CD4-positive, alpha-beta T cell treated with Interleukin-17A for 4 hours (primary cell): Measurements from ENCODE around the gene HSPA9.

ENCODE experiments used
- DNase-seq: peaks from one replicate; pipeline ENCODE4 v3.0.0-alpha.2; 2020; ENCODE audit warnings: mixed read lengths

HSPA9 gene

DNA sequence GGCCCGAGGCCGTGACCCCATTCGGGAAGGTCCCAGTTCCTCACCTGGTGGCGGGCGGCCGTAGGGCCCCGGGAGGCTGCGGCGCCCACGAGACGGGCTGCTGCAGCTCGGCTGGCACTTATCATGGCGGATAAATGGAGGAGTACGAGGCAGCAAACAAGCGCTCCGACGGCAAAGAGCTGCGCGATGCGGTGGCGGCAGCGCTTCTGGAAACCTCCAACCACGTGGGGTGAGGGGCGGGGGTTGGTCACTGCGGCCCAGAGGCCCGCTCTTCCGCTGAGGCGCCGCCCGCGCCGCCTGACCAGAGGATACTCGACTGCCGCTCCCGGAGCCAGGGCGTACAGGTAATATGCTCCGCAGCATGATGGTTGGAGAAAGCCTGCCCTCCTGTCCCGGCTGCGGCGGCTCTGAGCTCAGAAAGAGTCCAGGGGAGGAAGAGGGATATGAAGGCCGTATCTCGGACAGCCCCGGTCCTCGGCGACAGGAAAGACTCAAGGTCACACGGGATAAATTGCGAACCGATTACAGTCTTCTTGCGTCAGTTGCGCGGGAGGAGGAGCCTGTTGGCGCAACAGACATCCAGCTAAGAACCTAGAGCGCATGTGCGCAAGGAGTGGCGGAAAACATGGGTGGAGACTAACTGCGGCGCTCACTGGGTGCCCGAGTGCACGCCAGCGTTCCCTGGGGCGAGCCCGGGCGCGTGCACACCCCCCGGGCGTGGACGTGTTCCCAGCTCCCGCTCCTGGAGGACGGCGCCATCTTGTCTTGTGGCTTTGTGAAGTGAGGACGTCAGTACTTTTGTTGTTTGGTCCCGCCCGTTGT is at the start of gene HSPA9:
TSS of gene HSPA9 (minus strand) at position 208 of the 822 bp plus-strand sequence. CDS start at position 125, 83 bp downstream.
- DNase-seq: peak; percentile 97

DNA sequence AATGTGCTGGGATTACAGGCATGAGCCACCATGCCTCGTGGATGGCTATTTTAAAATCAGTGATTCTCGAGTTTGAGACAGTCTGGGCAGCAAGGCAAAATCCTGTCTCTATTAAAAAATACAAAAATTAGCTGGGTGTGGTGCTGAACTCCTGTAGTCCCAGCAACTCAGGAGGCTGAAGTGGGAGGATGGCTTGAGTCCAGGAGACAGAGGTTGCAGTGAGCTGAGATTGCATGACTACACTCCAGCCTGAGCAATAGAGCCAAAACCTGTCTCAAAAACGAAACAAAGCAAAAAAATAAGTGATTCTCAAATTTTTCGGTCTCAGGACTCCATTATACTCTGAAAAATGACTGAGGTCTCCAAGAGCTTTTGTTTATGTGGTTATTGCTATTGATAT is 47.9 kb upstream of the HSPA9 start:
- no peak for DNase-seq

DNA sequence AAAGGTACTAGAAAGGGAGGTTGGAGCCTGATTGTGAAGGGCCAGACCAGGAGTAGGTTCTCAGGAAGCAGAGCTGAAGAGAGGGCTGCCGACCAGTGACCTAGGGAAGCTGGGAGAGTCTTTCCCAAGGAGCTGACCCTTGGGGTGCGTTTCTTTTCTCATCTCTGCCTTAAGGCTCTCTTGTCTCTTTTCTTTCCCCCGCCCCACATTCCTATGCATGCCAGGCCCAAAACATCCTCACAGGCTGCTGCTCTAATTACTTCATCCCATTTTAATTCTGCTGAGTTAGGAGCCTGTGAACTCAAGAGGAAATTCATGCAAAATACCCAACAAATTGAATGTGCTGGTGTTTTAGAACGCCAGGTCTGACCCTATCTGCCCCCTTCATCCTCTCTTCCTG is 46.9 kb upstream of the HSPA9 start:
- no peak for DNase-seq

DNA sequence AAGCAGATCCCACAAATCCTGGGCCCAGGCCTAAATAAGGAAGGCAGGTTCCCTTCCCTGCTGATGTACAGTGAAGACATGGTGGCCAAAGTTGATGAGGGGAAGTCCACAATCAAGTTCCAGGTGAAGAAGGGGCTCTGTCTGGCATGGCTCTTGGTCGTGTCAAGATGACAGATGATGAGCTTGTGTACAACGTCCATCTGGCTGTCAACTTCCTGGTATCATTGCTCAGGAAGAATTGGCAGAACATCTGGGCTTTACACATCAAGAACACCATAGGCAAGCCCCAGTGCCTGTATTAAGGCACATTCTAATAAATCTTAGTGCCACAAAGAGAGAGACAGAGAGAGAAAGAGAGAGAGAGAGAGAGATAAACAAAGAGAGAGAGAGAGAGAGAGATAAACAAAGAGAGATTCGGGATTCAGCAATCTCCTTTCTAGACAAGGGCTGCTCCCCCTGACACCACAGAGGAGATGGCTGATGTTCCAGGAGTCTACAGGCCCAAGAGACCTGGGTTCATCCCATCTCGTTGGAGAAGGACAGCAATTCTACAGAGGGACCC is 45.5 kb upstream of the HSPA9 start:
- no peak for DNase-seq

DNA sequence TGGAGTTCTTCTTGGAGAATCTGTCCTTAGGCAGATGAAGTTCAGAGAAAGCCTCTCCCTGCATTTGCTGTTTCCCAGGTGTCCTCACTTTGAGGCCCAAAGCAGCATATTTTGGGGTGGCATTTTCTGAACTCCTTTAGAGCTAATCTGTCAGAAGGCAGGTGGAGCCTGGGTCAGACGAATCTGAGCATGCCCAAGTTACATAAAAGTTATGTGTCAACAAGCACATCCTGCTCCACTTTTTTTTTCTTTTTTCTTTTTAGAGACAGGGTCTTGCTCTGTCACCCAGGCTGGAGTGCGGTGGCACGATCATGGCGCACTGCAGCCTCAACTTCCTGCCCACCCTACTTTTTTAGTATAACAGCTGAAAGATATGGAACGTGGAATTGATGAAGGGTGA is 41.3 kb upstream of the HSPA9 start:
- no peak for DNase-seq

DNA sequence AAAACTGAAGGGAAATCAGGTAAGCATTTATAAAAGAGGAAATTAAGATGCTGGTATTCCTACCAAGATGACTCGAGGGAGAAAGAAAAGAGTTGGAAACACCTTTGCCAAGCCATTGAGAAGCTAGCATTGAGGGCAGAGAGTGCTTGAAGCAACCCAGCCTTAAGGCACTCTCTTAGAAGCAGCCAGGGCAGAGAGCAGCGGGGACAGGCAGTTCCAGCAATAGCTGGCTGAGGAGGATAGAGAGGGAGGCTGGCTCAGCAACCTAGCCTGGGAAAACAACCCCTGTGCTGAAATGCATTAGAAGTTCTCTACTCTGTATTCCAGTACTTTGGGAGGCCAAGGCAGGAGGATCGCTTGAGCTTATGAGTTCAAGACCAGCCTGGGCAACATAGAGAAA is 40.3 kb upstream of the HSPA9 start:
- no peak for DNase-seq

DNA sequence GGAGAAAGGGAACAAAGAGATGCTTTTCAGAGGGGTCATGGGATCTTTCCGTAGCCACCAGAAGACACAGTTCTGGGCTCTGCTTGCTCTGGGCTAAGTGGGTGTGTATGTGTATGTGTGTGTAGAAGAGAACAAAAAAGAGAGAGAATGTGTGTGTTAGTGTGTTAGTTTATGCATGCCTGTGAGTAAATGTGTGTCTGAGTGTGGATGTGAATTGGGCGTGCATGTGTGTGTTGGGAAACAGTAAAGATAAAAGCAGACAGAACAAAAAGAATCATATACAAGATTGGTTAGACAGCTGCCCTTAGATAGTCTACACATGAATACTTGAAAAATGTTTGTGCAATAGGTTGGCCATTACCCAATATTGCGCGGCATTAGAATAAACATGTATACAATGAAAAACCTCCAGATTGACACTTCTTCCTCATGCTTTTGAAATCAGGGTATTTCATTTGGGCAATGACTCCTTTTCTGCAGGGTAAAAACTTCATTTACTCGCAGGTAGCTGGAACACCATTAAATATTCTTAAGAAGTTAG is 36.5 kb upstream of the HSPA9 start:
- no peak for DNase-seq

DNA sequence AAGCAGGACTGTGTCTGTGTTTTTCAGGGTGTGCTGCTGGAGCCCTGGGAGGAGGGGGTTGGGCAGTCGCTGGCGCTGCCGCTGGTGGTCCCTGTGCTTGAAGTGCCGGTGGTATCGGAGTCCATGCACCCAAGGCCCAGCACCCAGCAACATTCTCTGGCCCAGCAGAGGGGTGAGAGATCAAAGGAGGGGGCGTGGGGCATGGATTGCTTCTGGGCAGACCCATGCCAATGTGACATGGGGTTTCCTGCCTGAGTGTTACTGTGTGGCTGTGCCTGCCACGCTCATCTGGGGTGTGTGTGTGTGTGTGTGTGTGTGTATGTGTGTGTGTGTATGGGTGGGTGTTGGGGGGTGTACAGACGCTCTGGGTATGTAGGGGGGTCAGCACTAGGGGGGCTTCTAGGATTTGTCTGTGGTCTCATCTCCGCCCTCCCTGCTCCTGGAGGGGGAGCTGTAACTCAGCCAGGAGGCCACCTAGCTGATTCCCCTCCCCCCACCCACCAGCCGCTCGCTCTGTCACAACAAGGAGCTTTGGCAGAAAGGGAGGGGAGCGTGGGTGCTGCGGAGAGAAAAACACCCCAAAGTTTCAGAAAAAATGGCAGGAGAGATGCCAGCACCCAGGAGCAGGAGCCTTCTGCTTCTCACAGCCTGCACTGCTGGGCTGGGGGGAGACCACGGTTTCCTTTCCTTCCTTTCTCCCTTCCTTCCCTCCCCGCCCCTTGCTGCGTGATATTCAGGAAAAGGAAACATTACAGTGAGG is 35.9 kb upstream of the HSPA9 start:
- DNase-seq: no peak

DNA sequence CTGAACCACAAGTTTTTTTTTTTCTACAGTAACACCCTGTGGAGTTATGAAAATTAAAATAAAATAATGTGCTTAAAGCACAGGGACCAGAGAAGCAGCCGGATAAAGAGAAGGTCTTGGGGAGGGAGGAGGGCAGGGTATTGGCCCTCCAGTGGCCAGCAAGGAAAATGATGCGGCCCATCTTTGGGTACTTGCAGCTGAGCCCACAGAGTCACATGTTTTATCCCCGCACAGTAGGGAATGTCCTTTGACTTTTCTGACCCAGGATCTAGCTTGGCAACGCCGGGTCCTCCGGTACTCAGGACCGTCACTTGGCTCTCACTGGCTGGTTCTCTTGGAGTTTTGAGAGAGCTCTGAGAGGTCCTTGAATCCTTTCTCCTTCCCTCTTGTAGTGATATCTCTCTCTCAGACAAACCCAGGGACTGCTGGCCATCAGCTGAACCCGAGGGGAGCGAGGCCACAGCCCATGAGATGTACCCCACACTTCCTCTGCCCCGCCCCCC is 35.3 kb upstream of the HSPA9 start:
- no peak for DNase-seq

DNA sequence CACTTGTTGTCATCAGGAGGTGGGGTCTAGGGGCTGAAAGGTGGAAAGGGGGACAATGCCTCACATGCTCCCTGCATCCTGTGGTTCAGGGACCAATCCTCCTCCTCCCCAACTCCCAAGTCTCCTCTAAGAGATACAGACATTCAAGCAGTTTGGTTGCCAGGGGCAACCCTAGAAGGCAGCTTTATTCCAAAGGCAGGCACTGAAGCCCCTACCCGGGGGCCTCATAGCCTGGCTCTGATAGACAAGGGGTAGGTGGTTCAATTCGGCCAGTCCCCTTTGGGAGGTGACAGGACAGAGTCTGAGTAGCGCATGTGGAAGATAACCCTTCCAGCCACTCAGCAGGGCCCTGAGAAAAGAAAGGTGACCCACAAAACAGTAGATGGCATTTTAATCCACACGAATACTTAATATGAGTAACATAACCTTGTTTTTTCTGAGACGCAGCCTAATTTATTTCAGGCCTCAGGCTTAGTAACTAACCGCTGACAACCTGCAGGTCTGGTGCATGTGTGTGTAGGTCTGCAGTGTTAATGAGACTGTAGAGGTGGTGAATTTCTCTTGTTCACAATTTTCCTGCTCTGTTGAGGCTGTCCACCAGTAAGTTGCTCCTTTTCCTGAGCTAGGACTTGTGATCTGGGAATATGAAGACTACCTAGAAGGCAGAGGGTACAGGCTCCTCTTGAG is 31.3 kb upstream of the HSPA9 start:
- no peak for DNase-seq

DNA sequence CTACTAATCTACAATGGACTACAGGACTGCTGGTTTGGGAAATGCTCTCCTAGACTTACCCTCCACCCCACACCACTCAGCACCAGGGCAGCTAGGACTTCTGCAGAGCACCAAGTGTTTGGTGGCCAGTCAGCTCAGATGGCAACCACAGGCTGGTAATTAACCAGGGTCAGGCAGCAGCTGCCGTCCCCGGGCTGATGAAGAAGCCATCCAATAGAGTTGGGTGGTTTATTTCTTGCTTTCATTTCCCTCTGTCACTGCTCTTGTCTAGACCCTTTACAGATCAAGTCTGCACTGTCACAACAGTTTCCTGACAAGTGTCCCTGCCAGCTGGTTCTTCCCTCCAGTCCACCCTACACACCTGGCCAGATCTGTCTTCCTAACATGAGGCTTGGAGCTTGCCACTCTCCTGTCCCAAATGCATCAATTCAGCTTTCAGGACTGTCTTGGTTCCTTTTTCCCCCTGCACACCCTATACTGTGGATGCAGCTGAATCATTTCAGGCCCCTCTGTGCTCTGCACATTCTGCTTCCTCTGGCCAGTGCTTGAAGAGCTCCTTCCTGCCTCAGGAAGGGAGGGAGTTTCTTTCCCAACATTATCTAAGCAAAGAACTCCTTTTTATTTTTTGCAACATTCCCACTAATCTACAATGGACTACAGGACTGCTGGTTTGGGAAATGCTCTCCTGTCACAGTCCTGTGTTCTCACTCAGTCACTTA is 30.2 kb upstream of the HSPA9 start:
- no peak for DNase-seq

DNA sequence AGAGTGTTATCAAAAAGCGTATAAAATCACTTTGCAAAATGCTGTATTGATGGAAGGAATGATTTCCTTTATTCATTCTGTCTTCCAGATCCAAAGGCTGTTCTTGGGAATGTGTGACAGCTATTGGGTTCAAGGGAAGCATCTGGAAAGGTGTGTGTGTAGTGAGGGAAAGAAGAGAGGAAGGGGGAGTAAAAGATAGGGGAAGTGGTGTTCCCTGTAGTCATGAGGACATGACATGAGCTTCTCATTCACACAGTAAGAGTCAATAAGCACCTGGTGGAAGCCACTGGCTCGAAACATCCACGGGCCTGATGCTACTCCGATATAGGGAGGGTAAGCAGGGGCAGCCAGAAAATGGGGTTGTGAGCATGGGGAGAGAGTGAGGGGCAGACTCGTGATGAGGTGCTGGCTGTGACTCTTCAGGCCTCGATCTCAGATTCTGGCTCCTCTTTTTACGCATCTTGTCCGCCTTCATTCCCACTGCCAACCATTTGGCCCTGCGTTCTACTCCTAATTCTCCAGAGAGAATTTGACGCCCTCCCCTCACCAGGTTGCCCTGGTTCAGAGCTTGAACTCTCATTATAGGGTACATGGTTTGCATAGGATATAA is 29.1 kb upstream of the HSPA9 start:
- DNase-seq: no peak

DNA sequence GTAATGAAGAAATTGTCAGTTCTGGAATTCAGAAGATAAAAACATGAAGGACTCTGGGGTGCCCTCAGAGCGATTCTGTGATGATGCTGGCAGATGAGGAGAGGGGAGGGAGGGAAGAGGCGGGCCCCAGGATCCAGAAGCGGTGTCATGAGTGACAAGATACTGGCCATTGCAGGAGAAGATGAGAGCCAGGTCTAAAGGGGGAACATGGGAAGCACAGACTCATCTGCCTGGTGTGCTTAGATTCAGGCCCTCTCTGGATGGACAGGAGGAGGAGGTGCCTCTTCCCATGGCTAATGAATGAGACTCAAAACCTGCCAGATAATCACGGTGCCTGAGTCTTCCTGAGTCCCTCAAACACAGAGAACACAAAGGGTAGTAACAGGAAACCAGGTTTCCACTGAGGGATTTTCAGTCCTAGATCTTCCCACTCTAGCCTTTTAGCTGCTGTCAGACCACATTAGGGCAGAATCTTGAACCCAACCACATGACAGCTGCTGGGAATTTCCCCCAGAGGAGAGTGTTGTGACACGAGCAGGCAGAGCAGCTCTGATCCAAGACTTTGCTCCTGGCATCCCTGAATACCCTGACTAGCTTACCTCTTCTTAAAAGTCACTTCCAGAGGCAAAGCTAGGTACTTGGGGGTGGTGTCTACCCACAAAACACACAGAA is 28.2 kb upstream of the HSPA9 start:
- no peak for DNase-seq

DNA sequence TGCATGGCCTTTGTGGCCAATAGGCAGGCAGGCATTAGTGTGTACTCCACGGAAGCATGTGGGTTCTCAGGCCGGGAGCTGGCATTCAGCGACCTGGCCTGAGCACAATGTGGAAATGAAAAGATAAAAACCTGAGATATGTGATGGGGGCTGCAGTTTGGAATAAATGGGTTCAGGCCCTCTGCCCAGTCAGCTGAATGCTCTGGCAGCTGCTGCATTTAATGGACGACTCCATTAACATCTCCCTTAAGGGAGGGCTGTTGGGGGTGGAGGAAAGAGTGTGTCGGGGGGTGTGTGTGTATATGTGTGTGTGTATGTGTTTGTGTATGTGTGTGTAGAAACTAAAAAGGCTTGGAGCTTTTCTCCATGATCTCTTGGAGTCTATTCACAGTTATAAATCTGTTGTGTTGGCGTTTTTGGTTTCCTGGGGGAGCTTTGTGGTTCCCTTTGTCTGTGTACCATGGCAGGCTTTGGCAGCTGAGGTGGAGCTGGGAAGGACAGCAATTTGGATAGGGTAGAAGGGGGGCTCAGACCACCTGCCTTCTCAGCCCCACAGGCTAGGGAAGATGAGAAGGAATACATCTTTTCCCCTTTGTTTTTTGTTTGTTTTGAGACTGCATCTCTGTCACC is 27.3 kb upstream of the HSPA9 start:
- no peak for DNase-seq

DNA sequence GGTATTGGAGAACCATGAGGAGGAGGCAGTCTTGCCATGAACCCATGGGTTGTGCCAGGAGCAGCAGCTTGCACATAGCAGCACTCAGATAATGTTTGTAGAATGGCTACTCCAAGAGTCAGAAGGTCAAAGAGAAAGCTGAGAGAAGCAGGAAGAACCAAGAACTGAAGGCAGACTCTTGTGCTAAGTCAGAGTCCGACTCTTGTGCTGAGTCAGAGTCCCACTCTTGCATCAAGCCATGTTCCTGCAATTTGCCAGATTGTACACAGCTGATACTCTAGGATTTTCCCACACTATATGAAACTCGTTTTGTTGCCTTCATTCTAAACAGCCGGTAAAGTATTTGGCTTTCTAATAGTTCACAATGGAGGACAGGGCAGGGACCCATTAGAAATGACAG is 26.2 kb upstream of the HSPA9 start:
- DNase-seq: no peak

DNA sequence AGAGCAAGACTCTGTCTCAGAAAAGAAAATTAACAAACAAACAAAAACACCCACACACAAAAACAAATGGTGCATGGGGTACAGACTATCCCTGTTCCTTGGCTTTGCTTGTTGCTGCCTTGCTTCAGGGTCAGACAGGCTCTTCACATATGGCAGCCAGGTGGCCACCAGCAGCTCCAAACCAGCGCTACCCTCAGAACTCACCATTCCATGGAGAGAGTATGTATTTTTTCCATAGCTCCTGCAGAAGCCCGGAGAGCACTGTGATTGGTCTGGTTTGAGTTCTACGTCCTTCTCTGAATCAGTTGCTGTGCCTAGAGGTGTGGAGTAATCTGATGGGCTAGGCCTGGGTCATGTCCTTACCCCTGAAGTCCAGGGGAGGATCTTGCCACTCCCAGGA is 25.2 kb upstream of the HSPA9 start:
- DNase-seq: no peak

DNA sequence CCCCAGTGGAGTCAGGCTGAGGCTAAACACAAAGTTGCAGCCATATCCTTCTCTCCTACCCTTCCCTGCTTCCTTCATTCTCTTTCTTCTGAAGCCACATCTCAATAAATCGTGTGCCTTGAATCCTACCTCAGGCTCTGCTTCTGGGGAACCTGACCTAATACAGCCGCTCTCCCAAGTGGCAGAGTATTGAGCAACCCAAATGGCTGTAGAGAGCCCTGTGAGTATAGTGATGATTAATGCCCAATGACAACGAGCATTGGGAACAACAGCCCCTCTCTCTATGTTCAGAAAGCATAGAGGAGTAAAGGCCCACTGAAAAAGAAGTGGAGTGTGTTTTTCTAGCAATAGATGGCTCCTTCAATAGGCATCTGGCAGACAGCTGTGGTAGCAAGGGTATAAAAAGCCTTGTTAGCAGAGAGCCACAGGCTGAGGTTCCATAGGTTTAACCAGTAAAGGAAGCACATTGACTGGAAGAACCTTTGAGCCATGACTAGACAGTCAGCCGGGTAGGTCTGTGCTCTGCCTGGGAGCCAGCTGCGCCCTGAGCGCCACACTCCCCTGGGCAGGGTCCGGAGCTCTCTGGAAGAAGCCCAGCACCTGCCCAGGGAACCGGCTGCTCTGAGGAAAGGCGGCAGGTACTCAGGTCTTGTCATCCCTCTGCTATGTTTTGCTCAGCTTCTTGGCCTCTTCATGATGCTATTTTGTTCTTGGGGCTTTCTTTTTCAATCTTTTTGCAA is 22.6 kb upstream of the HSPA9 start:
- no peak for DNase-seq

DNA sequence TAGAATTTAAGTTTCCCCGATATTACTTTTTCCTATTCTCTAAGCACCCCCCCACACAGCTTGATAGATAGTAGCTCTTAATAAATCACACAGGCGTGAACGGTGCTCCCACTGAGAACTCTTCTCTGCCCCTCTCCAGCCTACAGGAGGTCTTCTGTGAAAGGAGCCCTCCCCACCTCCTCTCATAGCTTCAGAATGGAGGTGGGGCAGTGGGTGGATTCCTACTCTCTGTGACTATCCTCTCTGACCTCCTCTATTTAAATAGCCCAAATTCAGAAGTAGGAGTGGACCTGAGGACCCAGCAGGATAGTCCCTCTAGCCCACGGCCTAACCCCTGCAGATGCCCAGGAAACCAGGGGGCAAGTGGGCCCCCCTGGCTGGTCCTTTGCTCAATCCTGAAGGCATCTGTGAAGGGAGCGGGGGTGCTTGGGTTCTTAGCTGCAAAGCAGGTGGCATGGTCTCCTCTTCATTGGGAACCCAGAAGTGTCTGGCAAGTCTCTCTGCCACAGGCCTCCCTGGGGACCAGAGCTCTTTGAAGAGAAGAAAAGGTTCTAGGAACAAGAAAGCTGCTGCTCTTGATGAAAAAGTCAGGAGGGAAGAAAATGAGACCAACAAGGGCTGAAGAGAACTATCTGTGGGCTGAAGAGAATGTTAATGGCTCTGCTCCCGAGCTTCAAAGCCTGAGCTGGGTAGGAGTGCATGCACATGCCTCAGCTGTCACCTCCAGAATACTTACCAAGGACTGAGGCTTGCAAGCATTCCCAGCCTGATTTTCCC is 21.1 kb upstream of the HSPA9 start:
- DNase-seq: no peak

DNA sequence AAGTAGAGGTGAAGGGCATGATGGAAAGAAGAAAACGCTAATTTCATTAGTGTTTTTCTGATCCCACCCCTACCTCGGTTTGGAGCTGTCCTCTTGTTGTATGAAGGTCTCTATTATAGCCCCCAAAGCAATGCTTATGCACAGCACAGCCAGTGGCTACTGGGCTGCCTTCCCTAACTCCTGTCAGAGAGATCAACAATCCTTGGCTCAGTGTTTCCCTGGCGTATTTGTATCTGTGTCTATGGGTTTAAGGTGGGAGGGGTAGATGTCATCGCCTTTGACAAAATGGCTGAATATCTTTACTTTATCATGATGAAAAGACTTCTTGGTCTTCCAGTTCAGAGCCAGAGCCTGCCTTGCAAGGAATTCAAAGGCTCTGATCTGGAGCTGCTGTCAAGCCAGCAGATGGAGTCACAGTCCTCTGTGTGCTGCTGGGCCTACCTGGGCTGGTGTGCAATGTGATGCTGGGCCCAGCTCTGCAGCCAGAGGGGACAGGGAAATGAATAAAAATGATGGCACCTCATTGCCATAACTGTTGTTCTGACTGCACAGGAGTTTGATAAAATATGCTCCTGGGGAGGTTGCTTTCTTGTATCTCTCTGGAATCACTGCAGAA is 20.1 kb upstream of the HSPA9 start:
- DNase-seq: no peak
